HG03469 (cell line): Measurements from ENCODE around the gene JADE1.

Experiments
- ATAC-seq: cut with Tn5 transposase; IDR thresholded peaks from one replicate; pipeline ENCODE4 v1.9.1; 2021; ENCODE audit warnings: mild to moderate bottlenecking, moderate library complexity, moderate number of reproducible peaks; ENCODE audit not compliant: unreplicated experiment

Gene JADE1

DNA sequence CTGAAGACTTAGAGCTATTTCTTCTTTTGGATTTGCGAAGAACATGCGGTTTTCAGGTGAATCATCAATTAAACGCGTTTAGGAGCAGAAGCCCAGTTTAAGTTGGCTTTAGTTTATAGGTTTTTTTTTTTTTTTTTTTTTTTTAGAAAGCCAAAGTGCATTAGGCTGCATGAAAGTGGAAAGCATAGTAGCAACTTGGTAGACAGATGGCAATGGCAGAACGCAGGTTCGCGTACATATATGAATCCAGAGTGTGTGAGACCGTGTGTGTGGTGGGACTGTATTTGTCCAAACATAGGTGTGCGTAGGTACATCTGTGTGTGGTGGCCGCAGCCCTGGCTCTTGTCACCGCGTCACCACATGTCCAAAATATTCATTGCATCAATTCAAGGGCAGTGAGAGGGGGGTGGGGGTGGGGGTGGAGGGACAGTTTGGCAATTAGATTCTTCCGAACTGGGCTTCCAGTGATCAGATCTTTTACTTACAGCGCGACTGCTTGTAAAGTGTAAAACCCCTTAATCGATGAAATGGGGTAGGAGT lies 901 bp downstream of the JADE1 start:
- no peak for ATAC-seq

DNA sequence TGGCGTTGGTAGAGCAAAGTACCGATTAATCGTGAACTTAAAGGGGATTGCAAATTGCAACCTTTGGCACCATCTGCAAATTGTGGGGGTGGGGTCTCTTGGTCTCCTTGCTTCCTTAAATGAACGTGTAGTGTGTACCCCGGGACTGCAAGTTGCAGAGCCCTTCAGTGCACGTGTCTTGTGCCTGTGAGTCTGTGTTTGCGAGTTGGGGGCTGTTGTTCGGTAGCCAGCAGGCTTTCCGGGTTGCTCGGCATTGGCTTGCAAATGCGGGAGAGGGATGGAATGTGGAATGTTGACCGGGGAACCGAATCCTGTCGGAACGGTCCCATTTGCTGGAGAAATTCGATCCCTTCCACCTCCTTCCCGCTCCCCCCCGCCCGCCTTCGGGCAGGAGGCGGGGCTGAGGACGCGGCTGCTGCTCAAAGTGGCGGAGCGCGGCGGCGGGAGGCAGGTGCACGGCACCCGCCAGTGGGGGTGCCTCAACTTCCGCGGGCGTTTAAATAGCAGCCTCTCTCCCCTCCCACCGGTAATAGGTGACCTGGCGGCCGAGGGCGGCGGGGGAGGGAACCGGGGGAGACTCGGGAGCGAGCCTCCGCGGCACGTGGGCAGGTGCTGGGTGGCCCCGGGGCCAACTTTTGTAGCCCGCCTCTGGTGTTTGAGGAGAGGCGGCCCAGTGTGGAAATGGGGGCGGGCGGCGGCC lies 1.5 kb downstream of the JADE1 start:
- peak; percentile 32 for ATAC-seq

DNA sequence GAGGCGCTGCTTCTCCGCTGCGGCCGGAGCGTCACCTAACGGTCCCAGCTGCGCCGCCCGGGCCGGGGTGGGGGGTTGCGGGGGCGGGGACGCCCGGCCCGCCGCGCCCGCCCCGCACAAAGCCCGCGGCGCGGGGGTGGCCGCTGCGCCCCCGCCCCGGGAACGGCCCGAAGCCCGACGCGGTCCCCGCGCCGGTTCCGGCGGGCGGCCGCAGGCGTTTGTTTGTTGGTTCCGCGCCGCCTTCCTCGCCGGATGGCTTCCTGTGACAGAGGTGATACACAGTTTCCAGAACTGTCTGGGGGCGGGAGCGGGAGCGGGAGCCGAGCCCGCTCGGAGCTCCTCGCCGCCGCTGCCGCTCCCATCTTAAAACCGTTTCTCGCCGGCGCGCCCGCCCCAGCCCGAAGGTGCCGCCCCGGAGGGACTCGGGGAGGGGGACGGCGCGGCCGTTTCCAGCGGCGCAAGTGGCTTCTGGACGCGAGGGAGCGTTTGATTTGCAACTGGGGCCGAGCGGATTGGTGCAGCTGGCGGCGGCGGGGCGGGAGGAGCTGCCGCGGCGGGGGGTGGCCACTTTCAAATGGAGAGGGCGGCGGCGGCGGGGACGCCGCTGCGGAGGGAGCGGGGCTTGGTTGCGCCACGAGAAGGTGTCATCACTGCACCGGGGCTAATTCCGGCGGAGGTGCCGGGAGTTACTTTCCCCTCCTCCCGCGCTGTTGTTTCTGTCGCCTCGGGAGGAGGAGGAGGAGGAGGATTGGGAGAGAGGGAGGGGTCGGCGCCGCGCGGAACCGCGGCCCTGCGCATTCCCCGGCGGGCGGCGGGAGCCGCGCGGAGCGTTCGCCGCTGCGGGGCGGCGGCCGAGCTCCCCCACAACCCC lies 2.3 kb downstream of the JADE1 start:
- ATAC-seq: peak; percentile 29

DNA sequence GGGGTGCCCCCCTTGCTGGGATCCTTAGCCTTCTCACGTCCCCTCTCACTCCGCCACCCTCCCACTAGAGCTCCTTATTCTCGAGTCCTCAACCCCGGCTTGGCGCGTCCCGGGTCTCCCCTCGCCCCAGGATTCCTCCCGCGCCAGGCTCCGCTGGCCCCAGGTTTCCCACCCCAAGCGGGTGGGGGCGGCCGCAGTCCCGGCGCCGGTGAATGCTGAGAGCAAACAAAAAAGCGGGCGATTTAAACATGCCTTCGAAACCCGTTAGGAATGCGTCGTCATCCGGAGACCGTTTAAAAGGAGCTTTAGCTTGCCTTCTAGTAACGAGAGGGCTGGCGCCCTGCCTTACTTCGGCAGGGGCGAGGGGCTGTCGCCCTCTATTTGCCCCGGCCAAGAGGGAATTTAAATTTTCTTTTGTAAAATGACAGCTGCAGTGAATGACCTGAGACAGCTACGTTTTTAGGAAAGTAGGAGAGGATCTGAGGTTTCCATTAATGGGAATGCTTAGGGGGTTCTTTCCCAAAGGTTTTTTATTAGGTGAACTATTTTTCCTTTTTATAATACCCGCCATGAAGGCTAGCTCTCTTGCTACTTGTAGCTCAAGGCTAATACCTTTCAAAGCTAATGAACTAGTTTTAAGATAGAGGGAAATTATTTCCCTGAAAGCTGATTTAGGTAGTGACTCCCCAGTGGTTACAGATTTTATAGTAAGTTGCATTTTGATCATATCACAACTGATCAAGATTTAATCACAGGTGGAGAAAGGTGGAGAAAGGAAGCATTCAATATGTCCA lies 3.1 kb downstream of the JADE1 start:
- no peak for ATAC-seq

DNA sequence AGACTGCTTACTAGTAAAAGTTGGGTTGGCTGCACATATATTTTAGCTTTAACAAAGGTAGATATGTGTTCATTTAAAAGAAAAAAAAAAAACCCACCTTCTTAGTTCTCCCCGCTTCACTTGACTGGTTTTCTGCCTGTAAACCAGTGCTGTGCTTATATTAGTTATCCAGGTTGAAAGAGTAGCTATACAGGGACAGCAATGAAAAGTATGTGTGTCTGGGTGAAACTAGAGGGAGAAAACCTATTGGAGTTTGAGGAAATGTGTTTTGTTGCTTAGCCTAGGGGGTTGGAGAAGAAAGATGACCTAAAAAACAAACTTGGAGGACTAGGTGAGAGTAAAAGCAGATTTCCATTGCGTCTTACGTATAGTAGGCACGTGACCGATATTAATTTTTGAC lies 4.5 kb downstream of the JADE1 start:
- no peak for ATAC-seq

DNA sequence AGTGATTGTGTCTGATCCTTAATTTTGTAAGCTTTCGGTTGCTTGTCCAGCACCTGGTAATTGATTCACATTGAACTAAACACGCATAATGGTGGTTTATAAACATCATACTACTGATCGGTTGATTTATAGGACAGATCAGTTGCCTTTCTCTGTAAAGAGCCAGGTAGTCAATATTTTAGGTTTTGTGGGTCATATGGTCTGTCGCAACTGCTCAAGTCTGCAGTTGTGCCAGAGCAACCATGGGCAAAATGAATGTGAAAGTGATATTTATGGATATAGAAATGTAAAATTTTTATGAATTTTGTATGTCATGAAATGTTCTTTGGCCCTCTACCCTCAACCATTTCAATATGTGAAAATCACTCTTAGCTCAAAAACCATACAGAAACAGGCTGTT lies 8.9 kb downstream of the JADE1 start:
- ATAC-seq: no peak

DNA sequence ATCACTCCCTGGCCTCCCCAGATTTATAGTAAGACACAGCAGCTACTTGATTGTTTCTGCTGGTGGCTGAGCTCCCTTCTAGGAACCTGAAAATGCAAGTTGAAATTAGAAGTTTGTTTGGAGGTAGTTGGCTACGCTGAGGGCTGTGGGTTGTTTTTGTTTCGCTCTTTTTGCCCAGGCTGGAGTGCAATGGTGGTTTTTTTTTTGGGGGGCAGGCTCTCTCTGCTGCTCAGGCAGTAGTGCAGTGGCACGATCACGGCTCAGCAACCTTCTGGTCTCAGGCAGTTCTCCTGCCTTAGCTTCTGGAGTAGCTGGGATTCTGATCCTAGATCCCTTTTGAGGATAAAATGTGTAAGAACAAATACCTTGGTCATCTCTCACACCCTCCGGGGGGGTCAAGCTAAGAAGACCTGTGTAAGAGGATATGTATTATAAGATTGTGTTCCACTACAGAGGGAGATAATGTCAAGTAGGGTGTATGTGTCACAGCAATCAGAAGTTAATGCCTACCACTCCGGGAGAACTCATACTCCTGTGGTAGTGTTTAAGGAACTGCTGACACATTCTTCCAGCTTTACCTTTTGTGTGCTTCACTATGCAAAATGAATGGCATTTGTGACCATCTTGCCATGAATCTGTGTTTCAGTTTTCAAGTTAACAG lies 9.7 kb downstream of the JADE1 start:
- no peak for ATAC-seq

DNA sequence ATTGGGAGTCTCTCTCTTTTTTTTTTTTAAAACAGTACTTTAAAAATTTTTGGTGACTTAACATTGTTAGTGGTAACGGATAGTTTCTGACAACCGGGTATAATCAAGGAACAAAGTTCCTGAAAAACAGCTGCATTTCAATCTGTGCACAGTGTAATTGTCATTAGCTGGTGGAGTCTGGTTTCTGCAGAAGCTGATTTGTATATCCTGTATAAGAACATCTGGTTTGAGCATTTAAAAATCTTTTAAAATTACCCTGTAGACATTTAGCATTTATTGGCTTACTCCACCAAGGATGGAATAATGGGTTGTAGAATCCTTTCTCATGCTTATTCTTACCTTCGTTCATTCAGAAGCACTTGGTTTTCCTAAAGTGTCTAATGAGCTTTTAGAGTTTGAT lies 11.2 kb downstream of the JADE1 start:
- no peak for ATAC-seq

DNA sequence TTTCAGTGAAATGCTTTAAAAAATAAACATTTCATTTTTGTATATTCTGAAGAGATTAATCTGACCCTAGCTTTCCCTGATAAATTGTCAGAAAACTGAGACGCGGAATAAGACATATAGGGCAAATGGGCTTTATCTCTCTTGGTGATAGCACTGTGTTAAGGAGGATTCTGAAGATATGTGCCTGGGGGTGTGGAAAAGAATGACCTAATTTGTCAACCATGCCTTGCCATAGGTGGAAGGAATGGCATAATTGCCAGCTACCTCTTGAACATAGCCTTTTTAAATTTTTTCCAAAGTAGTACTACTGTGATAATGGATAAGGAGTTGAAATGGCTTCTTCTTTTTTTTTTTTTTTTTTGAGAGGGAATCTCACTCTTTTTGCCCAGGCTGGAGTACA lies 11.7 kb downstream of the JADE1 start:
- ATAC-seq: no peak

DNA sequence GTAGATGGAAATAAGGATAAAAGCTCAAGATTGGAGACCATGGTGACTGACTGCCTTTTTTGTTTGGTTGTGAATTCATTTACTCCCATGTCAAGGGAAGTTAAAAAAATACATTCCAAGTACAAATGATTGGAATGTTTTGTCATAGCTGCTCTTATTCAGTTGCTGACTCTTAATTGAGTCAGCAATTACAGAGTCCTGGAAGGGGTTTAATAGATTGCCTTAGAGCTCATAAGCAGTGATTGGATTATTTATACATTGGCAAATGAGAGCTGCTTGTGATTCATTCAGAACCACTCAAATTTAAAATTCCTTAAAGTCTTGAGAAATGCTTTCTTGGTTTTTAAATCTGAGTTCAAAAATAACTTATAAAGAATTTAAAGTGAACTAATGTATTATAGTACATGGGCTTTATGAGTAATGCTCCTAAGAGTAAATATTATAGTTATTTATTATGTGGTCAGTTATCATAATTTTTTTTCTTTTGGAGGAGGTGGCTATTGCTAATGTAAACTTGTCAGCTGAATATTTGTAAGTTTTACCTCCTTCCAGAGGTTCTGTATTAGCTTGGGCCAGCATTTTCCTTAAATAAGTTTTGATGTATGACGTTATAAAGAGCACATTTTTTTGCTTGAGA lies 13.6 kb downstream of the JADE1 start:
- no peak for ATAC-seq

DNA sequence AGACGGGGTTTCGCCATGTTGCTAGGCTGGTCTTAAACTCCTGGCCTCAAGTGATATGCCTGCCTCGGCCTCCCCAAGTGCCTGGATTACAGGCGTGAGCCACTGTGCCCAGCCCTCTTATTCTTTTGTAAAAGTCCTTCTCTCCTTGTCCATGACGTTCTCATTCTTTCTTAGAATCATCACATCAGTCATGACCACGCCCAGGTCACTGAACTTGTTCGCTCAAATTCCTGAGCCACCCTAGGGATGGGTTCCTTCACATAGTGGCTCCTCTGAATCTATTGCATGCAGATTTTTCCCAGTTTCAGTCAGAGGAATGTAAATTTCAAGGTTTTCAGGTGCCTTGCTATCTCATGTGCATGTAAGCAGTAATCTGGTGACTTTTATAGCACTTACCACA lies 15.7 kb downstream of the JADE1 start:
- no peak for ATAC-seq

DNA sequence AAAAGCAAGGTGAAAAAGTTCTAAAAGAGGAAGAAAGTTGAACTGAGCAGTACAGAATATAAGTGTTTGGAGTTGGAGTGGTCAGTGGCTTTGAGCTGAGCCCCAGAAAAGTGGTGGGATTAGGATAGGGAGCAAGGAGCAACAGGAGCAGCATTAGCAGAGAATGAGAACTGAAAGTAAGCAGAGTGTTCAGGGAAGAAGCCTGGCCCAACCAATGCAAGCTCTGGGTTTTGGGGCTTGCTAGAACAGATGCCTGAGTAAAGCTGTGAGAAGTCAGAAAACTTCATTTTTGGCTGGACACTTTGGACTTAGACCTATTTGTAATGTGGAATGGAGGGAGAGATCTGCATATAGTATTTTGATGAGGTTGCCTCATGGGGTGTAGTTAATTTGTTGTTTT lies 17.8 kb downstream of the JADE1 start:
- ATAC-seq: peak; percentile 25

DNA sequence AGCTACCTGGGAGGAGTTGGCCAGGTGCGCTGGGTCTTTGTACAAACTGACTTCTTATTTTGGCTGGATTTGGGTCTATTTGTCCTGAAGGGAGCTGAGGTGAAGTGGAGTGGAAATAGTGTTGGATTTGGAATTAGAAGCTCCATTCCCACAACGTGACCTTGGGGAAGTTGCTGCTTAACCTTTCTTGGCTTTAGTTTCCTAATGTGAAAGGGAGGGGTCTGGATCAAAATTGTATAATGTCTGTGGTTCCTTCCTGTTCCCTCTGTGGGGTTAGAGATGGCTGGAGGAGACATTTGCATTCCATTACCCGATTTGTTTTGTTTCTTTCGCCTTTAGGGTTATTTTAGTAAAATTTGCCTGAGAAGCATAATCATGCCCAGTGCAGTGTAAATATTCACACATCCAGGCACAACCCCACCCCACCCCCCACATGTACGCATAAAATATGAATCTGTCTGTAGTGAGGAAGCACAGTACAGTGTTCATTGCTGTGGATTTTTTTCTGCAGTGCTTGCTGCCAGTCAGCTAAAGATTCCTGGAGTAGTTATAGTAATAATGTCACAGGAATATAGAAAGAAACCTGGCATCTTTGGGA lies 21.5 kb downstream of the JADE1 start:
- ATAC-seq: no peak

DNA sequence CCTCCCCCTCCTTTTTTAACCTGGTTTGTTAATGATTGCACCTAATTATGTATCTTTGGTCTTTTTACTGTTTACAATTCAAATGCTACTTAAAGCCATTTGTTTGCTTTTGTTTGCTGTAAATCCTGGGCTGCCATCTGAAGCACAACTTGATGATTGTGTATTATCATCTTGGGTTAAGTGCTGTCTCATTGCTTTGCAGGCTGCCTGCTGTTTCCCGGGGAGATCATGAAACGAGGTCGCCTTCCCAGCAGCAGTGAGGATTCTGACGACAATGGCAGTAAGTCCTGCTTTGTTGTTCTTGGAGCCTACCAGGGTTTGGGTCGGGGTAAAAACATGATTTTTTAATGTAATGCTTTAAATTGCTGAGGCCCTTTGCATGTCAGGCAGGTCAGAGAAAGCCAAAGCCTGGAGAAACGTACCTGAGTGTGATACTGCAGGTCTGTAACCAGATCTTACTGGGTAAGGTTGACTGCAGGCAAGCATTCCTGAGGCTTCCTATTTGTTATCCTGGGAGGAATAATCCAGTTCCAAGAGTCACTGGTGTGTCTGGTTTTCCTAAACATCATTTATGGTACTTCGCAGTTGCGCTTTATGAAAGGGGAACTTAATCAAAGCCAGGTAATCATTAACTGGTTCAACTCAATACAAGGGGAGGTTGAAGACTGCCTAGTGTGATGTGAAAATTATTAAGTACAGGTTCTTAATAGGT lies 22.2 kb downstream of the JADE1 start:
- no peak for ATAC-seq

DNA sequence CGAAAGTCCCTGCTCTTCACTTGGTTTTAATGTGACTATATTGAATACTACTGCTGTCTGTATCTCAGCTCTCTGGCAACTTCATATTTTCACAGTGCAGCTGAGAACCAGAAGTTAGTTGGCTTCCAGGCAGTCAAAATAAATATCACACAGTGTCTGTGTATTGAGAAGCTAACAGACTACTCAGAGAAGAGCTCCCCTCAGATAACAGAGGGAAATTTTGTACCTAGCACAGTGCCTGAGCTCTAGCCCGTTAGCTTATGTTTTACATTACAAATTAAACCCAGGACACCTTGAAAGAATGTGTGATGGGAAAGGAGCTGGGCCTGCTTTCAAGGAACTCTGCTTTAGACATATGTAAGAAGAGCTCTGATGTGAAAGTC lies 22.7 kb downstream of the JADE1 start:
- no peak for ATAC-seq

DNA sequence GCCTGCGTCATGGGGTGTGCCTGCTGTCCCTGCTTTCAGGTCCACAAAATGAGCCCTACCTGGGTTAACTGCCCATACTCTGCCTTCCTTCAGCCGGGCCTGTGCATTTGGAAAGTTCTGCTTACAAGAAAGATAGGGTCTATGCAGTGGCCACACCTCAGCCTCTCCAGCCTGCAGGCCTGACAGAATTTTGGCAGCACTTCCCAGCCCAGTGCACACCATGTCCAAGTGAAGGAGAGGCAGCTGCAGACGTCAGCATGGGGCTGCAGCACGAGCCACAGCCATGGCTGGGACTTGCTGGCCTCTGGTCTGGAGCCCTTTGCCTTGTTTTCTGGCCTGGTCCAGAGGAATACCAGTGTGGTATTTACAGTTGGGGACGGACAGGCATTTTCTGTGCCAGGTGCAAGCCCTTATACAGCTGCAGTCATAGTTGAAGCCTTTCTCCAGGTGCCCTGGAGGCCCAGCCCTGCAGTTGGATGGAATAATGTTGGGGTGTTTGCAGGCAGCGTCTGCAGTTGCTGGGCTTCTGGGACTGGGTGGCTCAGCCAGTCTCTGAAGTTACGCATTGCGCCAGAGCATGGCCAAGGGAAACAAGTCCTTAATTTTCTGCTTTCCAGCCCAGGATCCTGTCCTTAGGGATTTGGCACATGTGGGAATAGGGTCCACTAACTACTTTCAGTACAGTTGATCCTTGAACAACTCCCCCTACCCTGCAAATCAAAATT lies 26.2 kb downstream of the JADE1 start:
- no peak for ATAC-seq

DNA sequence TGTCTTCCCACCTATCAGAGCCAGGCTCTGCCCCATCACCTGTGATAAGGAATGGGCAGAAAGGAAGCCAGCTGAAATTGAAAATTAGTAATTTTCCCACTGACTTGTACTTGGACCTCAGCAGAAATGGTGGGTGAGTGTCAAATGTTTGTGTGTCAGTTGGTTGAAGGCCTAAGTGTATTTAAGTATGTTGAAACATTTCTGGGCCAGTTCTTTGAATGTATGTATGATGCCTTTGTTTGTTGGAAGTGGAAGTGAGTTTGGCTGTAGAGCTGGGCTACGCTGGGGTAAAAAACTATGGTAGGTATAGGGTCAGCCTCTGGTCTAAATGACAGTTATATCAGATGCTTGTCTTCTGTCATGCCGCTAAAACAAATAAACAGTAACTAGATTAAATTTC lies 27.7 kb downstream of the JADE1 start:
- ATAC-seq: no peak

DNA sequence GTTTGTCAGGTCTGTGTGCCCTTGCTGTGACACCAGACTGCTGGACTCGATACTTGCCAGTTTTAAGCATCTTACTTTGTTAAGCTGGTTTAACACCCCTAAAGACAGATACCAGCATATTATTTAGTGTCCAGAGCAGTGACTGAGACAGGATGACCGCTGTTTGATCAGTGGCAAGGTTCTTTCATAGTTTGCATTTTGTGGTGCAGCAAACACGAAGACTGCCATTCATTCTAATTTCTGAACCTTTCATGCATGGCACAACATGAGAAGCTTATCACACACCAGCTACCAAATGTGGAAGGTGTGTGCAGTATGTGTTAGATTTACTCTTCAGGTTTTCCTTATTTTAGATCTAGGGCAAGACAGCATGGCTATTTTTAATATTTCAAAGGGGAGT lies 28.2 kb downstream of the JADE1 start:
- ATAC-seq: no peak
